GM19351 (cell line): ENCODE data around the gene MRPL52.
"Not testable (repeated sequence)": the region's sequence is repeated elsewhere in the genome, so short reads cannot be mapped to it uniquely, and the experiment has no call there.

Experiments used
- ATAC-seq: cut with Tn5 transposase; IDR thresholded peaks from one replicate; pipeline ENCODE4 v1.9.1; 2021; ENCODE audit warnings: mild to moderate bottlenecking, moderate library complexity; ENCODE audit not compliant: unreplicated experiment

Gene MRPL52

DNA sequence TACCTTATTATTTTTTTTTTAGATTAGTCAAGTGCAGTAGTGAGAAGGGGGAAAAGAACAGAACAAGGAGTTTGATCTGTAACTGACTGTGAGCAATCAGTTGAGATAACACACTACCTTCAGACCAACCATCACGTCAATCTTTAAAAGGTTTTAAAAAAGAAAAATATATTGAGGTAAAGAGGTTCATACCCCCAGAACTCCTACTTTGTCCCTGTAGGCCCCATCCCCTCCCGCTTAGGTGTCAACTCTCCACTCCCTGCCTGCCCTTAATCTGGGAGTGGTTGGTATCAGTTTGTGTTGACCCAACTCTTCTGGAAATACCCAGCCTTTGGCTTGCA is 22.9 kb downstream of the MRPL52 start:
- ATAC-seq: no peak

DNA sequence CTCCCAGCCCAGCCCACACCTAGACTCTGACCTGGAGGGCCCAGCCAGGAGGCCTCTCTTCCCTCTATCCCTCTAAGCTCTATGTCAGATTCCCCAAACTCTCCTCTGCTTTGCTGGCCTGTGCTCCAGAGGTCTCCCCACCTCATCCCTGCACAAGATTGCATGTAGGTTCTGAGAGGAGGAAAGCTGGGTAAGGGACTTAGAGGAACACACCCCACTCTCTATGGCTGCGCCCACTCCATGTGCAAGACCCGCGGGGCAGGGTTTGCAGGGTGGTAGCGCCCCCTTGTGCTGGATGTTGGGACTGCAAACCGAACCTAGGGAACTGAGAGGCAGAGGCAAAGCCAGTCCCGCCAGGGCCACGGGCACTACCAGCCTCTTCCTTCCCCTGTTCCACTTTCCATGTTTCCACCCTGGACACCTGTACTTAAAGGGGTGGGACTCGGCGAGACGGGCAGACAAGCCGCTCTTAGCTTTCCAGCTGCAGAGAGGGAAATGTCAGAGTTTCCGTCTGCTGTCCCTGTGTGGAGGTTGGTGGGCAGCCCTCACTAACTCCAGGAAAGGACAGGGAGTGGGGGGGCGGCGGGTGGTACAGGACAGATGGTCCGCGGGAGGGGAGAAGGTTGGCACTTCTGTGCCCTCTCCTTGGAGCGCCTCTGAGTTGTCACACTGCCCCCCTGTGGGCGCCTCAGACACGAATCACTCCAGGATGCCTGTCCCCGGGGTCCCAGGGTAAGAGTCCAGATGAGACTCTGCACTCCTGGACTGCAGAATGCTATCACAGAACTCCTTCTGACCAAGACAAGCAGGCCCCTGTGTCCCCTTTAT is 23.5 kb downstream of the MRPL52 start:
- ATAC-seq: peak; percentile 79

DNA sequence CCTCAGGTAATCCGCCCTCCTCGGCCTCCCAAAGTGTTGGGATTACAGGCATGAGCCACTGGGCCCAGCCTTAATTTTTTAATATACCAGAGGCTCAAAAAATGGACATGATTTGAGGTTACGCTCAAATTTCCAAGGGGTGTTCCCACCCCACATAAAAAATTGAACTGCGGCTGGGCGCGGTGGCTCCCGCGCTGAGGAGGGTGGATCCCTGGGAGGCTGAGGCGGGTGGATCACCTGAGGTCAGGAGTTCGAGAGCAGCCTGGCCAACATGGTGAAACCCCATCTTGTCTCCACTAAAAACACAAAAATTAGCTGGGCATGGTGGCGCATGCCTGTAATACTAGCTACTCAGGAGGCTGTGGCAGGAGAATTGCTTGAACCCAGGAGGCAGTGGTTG is 24.6 kb downstream of the MRPL52 start:
- ATAC-seq: not testable (repeated sequence)

DNA sequence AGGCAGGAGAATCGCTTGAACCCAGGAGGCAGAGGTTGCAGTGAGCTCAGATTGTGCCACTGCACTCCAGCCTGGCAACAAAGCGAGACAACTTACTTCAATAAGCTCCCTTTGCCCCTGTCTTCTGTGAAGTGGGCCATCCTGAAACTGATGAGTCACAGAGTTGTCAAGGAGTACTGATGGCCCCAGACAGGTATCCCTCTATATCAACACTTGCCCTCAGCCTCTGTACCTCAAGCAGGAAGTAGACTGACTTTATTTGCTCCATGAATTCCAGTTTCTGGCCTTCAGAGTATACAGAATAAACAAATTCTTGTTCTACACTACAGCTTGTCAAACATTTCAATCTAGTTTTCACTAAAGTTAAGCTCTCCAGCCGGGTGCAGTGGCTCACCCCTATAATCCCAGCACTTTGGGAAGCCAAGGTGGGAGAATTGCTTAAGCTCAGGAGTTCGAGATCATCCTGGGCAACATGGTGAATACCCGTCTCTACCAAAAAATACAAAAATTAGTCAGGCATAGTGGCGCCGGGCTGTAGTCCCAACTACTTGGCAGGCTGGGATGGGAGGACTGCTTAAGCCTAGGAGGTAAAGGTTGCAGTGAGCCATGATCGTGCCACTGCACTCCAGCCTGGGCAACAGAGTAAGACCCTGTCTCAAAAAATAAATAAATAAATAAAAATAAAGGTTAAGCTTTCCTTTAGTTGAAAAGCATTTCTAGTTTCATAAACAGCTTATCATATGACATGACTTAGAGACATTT is 25.5 kb downstream of the MRPL52 start:
- ATAC-seq: no peak

DNA sequence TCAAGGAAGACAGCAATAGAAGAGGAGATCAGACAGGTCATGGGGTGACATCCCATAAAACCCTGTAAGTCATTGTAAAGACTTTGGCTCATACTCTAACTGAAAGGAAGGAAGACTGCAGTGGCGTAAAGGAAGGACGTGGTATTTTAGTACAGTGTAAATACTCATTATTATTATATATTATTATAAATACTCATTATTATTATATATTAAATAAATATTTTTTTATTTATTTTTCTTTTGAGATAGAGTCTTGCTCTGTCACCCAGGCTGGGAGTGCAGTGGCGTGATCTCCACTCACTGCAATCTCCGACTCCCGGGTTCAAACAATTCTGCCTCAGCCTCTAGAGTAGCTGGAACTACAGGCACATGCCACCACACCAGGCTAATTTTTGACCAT is 26.7 kb downstream of the MRPL52 start:
- ATAC-seq: no peak

DNA sequence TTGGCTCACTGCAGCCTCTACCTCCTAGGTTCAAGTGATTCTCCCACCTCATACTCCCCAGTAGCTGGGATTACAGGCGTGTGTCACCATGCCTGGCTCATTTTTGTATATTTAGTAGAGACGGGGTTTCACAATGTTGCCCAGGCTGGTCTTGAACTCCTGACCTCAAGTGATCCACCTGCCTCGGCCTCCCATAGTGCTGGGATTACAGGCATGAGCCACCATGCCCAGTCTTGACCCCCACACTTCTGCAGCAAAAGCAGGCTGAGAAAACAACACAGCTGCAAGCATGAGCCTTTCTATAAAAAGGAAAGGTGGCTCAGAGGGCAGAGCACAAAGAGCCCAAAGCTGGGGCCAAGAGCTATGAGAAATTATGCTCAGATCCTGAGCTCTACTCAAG is 30.7 kb downstream of the MRPL52 start:
- ATAC-seq: not testable (repeated sequence)

DNA sequence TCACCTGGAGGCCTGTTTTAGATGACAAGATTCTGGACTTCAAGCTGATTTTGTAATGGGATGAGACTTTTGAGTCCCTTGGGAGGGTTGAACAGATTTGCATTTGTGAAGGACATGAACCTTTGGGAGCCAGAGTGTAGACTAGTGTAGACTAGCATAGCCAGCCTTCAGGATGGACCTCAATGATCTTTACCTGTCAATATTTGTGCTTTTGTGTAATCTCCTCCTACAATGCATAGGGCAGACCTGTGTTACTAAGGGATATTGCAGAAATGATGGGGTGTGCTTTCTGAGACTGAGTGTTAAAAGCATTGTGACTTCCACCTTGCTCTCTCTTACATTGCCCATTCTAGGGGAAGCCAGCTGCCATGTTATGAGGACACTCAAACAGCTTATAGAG is 32.0 kb downstream of the MRPL52 start:
- ATAC-seq: no peak

DNA sequence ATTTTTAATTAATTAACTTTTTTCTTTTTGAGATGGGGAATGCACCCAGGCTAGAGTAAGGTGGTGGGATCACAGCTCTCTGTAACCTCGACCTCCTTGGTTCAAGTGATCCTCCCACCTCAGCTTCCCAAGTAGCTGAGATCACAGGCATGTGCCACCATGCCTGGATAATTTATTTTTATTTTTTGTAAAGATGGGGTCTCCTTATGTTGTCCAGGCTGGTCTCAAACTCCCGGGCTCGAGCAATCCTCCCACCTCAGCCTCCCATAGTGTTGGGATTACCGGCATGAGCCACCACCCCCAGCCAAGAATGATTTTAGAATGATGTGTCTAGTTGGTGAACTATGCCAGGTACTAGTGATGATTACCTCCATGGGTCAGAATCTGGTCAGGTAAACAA is 35.3 kb downstream of the MRPL52 start:
- no peak for ATAC-seq

DNA sequence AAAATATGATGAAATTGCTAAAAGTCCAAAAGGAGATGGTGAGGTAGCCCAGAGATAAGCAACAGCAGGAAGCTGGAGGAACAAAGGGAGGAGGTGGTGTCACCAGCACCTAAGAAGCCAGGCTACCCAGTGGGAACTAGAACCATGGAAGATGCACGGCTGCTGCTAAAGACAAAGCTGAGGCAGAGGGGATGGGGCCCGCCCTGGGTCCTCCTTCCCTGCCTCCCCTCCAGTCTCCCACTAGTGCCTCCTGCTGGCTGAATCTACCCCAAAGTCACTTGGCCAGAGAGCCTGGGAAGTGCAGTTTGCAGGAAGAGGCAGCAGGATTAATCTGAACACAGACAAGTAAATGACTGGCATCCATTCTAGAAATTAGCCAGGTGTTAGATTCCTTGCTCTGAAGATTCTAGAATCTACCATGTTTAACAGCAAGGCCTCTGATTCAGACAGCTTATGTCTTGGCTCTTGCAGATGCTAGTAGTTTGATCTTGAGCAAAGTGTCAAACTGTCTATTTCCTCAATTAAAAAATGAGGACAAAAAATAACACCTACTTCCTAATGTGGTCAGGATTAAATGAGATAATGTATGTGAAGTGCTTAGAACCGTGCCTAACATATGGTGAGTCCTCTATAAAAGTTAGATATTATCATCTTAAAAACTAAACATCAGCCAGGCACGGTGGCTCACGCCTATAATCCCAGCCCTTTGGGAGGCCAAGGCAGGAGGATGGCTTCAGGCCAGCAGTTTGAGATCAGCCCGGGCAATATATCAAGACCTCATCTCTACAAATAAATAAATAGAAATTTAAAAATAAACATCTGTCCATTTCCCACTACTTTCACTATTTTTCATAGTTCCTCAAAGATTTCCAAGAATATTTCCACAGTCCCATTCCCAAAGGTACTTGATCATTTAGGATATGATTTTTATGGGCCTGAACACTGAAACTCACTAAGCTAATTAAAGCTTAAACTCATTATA is 36.0 kb downstream of the MRPL52 start:
- ATAC-seq: no peak

DNA sequence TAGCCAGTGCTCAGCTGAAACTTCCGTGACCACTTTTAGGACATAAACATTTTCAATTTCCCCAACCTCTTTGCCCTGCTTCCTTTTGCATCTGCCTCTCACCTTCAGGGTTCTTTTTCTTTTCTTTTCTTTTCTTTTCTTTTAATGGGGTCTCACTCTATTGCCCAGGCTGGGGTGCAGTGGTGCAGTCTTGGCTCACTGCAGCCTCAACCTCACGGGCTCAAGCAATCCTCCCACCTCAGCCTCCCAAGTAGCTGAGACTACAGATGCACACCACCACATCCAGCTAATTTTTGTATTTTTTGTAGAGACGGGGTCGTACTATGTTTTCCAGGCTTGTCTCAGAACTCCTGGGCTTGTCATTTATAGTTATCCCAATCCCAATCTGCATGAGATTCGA is 37.2 kb downstream of the MRPL52 start:
- no peak for ATAC-seq

DNA sequence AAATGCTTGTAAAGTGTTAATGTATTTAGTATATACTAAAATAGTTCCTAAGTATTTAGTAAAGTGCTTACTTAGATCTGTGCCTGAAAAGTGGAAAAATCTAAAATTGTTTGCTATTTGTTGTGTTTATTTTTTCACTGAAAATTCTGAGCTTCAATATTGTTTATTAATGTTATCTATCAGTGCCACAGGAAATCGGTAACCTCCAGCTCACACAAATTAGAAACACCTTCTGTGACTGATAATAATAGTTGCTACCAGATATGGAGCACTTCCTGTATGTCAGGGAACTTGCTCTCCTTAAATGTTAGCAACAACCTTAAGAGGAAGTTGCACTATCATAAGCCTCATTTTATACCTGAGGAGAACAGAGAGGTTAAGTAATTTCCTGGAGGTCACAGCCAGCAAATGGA is 41.1 kb downstream of the MRPL52 start:
- ATAC-seq: peak; percentile 51

DNA sequence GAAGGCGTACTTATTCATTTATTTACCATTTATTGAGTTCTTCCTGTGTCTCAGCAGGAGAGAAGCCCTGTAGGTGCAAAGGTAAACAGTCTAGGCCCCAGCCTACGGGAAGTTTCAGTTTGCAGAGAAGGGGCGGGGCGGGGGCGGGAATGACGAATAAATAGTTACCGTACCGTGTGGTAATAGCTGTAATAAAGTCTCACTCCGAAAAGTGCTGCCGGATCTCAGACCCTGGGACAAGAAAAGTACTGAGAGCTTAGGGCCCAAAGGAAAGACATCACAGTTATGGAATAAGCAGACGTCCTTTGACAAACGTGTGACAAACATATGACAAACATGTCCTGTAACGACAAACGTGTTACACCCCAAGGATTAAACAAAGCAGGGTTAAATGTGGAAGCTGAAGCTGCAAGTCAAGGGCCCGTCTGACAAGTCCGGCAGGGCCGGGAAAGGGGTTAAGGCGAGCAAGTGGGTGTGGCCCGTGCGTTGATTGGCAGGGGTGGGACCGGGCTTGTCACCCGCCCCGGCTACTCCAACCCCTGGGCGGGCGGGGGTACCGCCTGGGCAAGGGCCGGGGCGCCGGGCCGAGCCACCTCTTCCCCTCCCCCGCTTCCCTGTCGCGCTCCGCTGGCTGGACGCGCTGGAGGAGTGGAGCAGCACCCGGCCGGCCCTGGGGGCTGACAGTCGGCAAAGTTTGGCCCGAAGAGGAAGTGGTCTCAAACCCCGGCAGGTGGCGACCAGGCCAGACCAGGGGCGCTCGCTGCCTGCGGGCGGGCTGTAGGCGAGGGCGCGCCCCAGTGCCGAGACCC is 41.7 kb downstream of the MRPL52 start, which contains the start of gene LRP10:
Gene LRP10 (plus strand): TSS at position 517 of the 809 bp plus-strand sequence. CDS start 564 bp downstream, outside the sequence.
- ATAC-seq: peak; percentile 81

DNA sequence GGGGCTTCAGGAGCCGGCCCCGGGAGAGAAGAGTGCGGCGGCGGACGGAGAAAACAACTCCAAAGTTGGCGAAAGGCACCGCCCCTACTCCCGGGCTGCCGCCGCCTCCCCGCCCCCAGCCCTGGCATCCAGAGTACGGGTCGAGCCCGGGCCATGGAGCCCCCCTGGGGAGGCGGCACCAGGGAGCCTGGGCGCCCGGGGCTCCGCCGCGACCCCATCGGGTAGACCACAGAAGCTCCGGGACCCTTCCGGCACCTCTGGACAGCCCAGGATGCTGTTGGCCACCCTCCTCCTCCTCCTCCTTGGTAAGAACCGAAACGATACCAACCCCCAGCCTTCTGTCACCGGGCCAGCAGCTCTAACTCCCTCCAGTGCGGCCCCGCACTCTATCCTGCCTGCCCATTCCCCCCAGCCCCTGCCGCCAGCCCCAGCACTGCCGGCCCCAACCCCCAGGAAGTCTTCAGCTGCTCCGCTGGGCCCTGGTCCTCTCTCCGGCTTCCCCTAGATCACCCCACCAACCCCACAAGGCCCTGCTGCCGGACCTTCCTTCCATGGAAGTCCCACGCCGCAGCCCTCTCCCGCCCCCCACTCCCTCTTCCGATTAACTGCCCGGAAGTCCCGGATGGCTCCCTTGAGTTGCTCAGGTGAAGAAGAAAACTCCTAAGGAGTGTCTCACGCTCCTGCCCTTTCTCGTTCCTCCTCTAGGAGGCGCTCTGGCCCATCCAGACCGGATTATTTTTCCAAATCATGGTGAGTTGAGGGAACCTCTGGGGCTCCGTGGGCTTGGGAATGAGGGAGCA is 42.5 kb downstream of the MRPL52 start:
- peak; percentile 16 for ATAC-seq

DNA sequence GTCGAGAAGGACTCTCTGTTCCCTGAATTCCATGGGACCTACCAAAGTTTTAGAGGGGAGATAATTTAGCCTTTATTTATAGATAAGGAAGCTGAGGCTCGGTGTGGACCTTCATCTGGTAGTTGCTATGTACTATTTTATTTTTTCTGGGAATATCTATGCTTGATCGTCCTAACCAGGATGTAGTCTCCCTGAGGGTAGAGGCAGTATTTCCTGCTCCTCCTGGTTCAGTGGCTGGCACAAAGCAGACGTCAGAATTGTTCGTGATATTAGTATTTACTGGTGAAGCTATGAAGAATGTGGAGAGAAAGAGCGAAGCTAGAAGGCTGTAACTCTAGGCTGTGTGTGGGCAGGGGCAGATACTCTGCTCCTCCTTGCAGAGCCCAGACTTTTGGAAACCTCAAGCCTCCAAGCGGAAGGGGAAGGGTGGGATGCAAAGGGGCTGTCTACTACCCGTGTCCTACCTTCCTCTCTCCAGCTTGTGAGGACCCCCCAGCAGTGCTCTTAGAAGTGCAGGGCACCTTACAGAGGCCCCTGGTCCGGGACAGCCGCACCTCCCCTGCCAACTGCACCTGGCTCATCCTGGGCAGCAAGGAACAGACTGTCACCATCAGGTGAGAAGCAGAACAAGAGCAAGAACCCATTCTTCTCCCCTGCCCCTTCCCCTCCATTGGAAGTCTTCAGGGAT is 43.3 kb downstream of the MRPL52 start:
- no peak for ATAC-seq

DNA sequence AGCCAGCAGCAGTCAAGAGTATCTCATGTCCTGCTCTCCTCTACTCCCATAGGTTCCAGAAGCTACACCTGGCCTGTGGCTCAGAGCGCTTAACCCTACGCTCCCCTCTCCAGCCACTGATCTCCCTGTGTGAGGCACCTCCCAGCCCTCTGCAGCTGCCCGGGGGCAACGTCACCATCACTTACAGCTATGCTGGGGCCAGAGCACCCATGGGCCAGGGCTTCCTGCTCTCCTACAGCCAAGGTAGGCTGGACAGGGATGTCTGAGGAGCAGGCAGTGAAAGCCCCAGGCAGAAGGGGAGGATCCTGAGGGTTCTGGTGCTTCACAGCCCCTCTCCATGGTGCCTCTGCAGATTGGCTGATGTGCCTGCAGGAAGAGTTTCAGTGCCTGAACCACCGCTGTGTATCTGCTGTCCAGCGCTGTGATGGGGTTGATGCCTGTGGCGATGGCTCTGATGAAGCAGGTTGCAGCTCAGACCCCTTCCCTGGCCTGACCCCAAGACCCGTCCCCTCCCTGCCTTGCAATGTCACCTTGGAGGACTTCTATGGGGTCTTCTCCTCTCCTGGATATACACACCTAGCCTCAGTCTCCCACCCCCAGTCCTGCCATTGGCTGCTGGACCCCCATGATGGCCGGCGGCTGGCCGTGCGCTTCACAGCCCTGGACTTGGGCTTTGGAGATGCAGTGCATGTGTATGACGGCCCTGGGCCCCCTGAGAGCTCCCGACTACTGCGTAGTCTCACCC is 45.5 kb downstream of the MRPL52 start:
- ATAC-seq: no peak

DNA sequence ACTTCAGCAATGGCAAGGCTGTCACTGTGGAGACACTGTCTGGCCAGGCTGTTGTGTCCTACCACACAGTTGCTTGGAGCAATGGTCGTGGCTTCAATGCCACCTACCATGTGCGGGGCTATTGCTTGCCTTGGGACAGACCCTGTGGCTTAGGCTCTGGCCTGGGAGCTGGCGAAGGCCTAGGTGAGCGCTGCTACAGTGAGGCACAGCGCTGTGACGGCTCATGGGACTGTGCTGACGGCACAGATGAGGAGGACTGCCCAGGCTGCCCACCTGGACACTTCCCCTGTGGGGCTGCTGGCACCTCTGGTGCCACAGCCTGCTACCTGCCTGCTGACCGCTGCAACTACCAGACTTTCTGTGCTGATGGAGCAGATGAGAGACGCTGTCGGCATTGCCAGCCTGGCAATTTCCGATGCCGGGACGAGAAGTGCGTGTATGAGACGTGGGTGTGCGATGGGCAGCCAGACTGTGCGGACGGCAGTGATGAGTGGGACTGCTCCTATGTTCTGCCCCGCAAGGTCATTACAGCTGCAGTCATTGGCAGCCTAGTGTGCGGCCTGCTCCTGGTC is 46.1 kb downstream of the MRPL52 start:
- no peak for ATAC-seq

DNA sequence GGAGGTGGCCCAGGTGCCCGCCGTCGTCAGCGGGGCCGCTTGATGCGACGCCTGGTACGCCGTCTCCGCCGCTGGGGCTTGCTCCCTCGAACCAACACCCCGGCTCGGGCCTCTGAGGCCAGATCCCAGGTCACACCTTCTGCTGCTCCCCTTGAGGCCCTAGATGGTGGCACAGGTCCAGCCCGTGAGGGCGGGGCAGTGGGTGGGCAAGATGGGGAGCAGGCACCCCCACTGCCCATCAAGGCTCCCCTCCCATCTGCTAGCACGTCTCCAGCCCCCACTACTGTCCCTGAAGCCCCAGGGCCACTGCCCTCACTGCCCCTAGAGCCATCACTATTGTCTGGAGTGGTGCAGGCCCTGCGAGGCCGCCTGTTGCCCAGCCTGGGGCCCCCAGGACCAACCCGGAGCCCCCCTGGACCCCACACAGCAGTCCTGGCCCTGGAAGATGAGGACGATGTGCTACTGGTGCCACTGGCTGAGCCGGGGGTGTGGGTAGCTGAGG is 47.4 kb downstream of the MRPL52 start:
- no peak for ATAC-seq
